HG03521 (cell line): ENCODE data around the gene GOSR2.

Experiments used
- ATAC-seq: cut with Tn5 transposase; IDR thresholded peaks from one replicate; pipeline ENCODE4 v1.9.1; 2021; ENCODE audit warnings: mild to moderate bottlenecking, moderate library complexity; ENCODE audit not compliant: unreplicated experiment

The GOSR2 gene

GRCh38 chr17:46922804-46923635 lies at the start of gene GOSR2:
Gene GOSR2 (plus strand): TSS chr17:46923160. CDS start chr17:46923193, 33 bp downstream.
- ATAC-seq: peak; percentile 83

- ATAC-seq: no peak
Measured at GRCh38 chr17:46873941-46874645, 48.9 kb upstream of the GOSR2 start.

- no peak for ATAC-seq
Measured at GRCh38 chr17:46874906-46875305, 48.1 kb upstream of the GOSR2 start.

- ATAC-seq: no peak
Measured at GRCh38 chr17:46875849-46876352, 47.1 kb upstream of the GOSR2 start.

GRCh38 chr17:46876353-46876887 lies 46.5 kb upstream of the GOSR2 start:
- no peak for ATAC-seq

GRCh38 chr17:46876926-46877325 lies 46.0 kb upstream of the GOSR2 start:
- no peak for ATAC-seq

- no peak for ATAC-seq
Measured at GRCh38 chr17:46877466-46877865, 45.5 kb upstream of the GOSR2 start.

- ATAC-seq: no peak
Measured at GRCh38 chr17:46878055-46878454, 44.9 kb upstream of the GOSR2 start.

GRCh38 chr17:46879101-46879500 lies 43.9 kb upstream of the GOSR2 start:
- ATAC-seq: no peak

GRCh38 chr17:46881015-46881414 lies 41.9 kb upstream of the GOSR2 start:
- no peak for ATAC-seq

- no peak for ATAC-seq
Measured at GRCh38 chr17:46882666-46883065, 40.3 kb upstream of the GOSR2 start.

GRCh38 chr17:46883871-46884520 lies 39.0 kb upstream of the GOSR2 start:
- no peak for ATAC-seq

GRCh38 chr17:46884552-46884951 lies 38.4 kb upstream of the GOSR2 start:
- ATAC-seq: no peak

- ATAC-seq: no peak
Measured at GRCh38 chr17:46885415-46886309, 37.3 kb upstream of the GOSR2 start.

- no peak for ATAC-seq
Measured at GRCh38 chr17:46886310-46886663, 36.7 kb upstream of the GOSR2 start.

GRCh38 chr17:46887717-46888116 lies 35.2 kb upstream of the GOSR2 start:
- no peak for ATAC-seq

- no peak for ATAC-seq
Measured at GRCh38 chr17:46888727-46889126, 34.2 kb upstream of the GOSR2 start.

- no peak for ATAC-seq
Measured at GRCh38 chr17:46889519-46889918, 33.4 kb upstream of the GOSR2 start.

GRCh38 chr17:46889992-46890564 lies 32.9 kb upstream of the GOSR2 start:
- no peak for ATAC-seq

- no peak for ATAC-seq
Measured at GRCh38 chr17:46890638-46891037, 32.3 kb upstream of the GOSR2 start.
